SK-N-SH (cell line): ENCODE results near the gene MYL12A. TPM values are rescaled to one million over a fixed set of nuclear protein-coding genes. Genes with fewer than 3 reads are reported as not detected.

ENCODE experiments used
- CTCF ChIA-PET: fragments of 300-600, 350-600 bp; formaldehyde crosslinking; extraction: SDS; loops from one replicate; lab custom pipeline; 2021; lab: Yijun Ruan, JAX
- POLR2A ChIA-PET: fragments of 350-600 bp; sonication (Branson Sonifier 250); formaldehyde crosslinking; extraction: SDS; loops from one replicate; lab custom pipeline; 2020; ENCODE audit warnings: antibody characterized with exemption, inconsistent platforms; lab: Yijun Ruan, JAX
- DNase-seq: peaks from one replicate; pipeline ENCODE4 v3.0.0; 2012
- H2AFZ ChIP-seq: fragments of 200-600 bp; sonication (generic); 2 replicates; pipeline ENCODE4 v1.8.1; 2016; ENCODE audit warnings: antibody characterized with exemption, mild to moderate bottlenecking, low read depth
- H3F3A ChIP-seq: fragments of 200-600 bp; sonication (generic); replicated peaks from 2 replicates; pipeline ENCODE3; 2016; ENCODE audit warnings: antibody characterized with exemption, mild to moderate bottlenecking; ENCODE audit not compliant: insufficient read depth
- H3K27ac ChIP-seq, 2 experiments: fragments of 200-500 bp in 1 of 2; fragments of 200-600 bp in 1 of 2; sonication (Bioruptor generic) in 1 of 2; sonication (generic), shearing (Covaris generic) in 1 of 2; 2 replicates each; pipeline versions ENCODE4 v1.5.1 to v1.6.1; 2014 to 2016; ENCODE audit warnings: low read depth in 2 of 2, inconsistent platforms in 1 of 2, low read length in 1 of 2, mild to moderate bottlenecking in 1 of 2, mixed read lengths in 1 of 2
- H3K27me3 ChIP-seq: fragments of 200-600 bp; sonication (generic), shearing (Covaris generic); 2 replicates; pipeline ENCODE4 v1.6.1; 2016; ENCODE audit warnings: mixed run types; ENCODE audit not compliant: insufficient read depth
- H3K36me3 ChIP-seq, 2 experiments: fragments of 200-500 bp in 1 of 2; fragments of 200-600 bp in 1 of 2; sonication (Bioruptor generic) in 1 of 2; sonication (generic) in 1 of 2; replicated peaks in 1 of 2; 2 replicates each; pipeline versions ENCODE3 to v1.5.1; 2014 to 2016; ENCODE audit warnings: low read length in 1 of 2, mild to moderate bottlenecking in 1 of 2; ENCODE audit not compliant: insufficient read depth in 2 of 2, control insufficient read depth in 1 of 2
- H3K4me1 ChIP-seq, 2 experiments: fragments of 200-500 bp in 1 of 2; fragments of 200-600 bp in 1 of 2; sonication (Bioruptor generic) in 1 of 2; sonication (generic), shearing (Covaris generic) in 1 of 2; 2 replicates each; pipeline versions ENCODE4 v1.5.1 to v1.6.1; 2014 to 2016; ENCODE audit warnings: low read depth in 1 of 2, low read length in 1 of 2, mixed run types in 1 of 2; ENCODE audit not compliant: insufficient read depth in 2 of 2, control insufficient read depth in 1 of 2
- H3K4me2 ChIP-seq: fragments of 200-600 bp; sonication (generic), shearing (Covaris generic); 2 replicates; pipeline ENCODE4 v1.6.1; 2017; ENCODE audit warnings: mixed run types
- H3K4me3 ChIP-seq, 2 experiments: fragments of 200-500 bp in 1 of 2; fragments of 200-600 bp in 1 of 2; sonication (Bioruptor generic) in 1 of 2; sonication (generic), shearing (Covaris generic) in 1 of 2; 2 replicates each; pipeline versions ENCODE4 v1.5.1 to v1.8.1; 2014 to 2016; ENCODE audit warnings: low read depth in 2 of 2, inconsistent platforms in 1 of 2, low read length in 1 of 2, mild to moderate bottlenecking in 1 of 2, mixed read lengths in 1 of 2, moderate library complexity in 1 of 2
- H3K79me2 ChIP-seq: fragments of 200-600 bp; sonication (generic); 2 replicates; pipeline ENCODE4 v1.8.1; 2017; ENCODE audit warnings: mild to moderate bottlenecking; ENCODE audit not compliant: insufficient read depth
- H3K9ac ChIP-seq: fragments of 200-600 bp; sonication (generic); 2 replicates; pipeline ENCODE4 v1.6.1; 2017; ENCODE audit warnings: mixed run types
- H3K9me2 ChIP-seq: fragments of 200-600 bp; sonication (generic); 2 replicates; pipeline ENCODE4 v1.6.1; 2017; ENCODE audit warnings: mixed run types
- H3K9me3 ChIP-seq: fragments of 200-600 bp; sonication (generic); 2 replicates; pipeline ENCODE4 v1.6.1; 2017; ENCODE audit warnings: mixed run types, mild to moderate bottlenecking, moderate library complexity
- H4K20me1 ChIP-seq: fragments of 200-600 bp; sonication (generic); 2 replicates; pipeline ENCODE4 v1.6.1; 2017; ENCODE audit warnings: mild to moderate bottlenecking, mixed run types; ENCODE audit not compliant: insufficient read depth
- CHD2 ChIP-seq: fragments of 150-350 bp; IDR thresholded peaks from 2 replicates; pipeline ENCODE4 v1.6.1; 2018; ENCODE audit warnings: low read length; ENCODE audit not compliant: partially characterized antibody
- ELF1 ChIP-seq: IDR thresholded peaks from 2 replicates; pipeline ENCODE4 v1.4.0; 2012
- EP300 ChIP-seq, 2 experiments: IDR thresholded peaks; 2 replicates each; pipeline versions ENCODE4 v1.4.0 to v1.6.1; 2012; ENCODE audit warnings: borderline replicate concordance in 1 of 2, low read depth in 1 of 2, low read length in 1 of 2
- EZH2phosphoT487 ChIP-seq: fragments of 200-600 bp; sonication (generic); IDR thresholded peaks from 2 replicates; pipeline ENCODE4 v1.6.1; 2017; ENCODE audit warnings: low read depth, mixed run types, mild to moderate bottlenecking, antibody characterized with exemption, moderate library complexity, borderline replicate concordance
- FOSL2 ChIP-seq: IDR thresholded peaks from 2 replicates; pipeline ENCODE4 v1.4.0; 2012; ENCODE audit warnings: low read depth, mild to moderate bottlenecking, moderate library complexity, borderline replicate concordance
- GABPA ChIP-seq: IDR thresholded peaks from 2 replicates; pipeline ENCODE4 v1.4.0; 2012; ENCODE audit warnings: low read depth, mild to moderate bottlenecking
- MAX ChIP-seq: IDR thresholded peaks from 2 replicates; pipeline ENCODE4 v1.4.0; 2012; ENCODE audit warnings: low read depth
- MXI1 ChIP-seq: IDR thresholded peaks from 2 replicates; pipeline ENCODE4 v1.6.1; 2012; ENCODE audit warnings: mild to moderate bottlenecking, low read depth, low read length, improper control_type of control experiment
- NFIC ChIP-seq: IDR thresholded peaks from 2 replicates; pipeline ENCODE4 v1.4.0; 2012; ENCODE audit warnings: borderline replicate concordance
- PBX3 ChIP-seq: IDR thresholded peaks from 2 replicates; pipeline ENCODE4; 2012
- SIN3A ChIP-seq: IDR thresholded peaks from 2 replicates; pipeline ENCODE4 v1.6.1; 2012; ENCODE audit warnings: low read depth, mild to moderate bottlenecking, low read length, moderate library complexity, borderline replicate concordance
- SMC3 ChIP-seq: IDR thresholded peaks from 2 replicates; pipeline ENCODE4 v1.6.1; 2012; ENCODE audit warnings: low read depth, low read length, improper control_type of control experiment
- TEAD4 ChIP-seq: IDR thresholded peaks from 2 replicates; pipeline ENCODE4 v1.4.0; 2012; ENCODE audit warnings: mild to moderate bottlenecking, borderline replicate concordance; ENCODE audit not compliant: insufficient read depth
- YY1 ChIP-seq: IDR thresholded peaks from 2 replicates; pipeline ENCODE4 v1.4.0; 2012; ENCODE audit warnings: low read depth, mild to moderate bottlenecking
- WGBS: methylation state at CpG from one replicate; pipeline ENCODE4 v1.1.6; 2017; ENCODE audit warnings: low lambda C conversion rate; 5-methylcytosine and 5-hydroxymethylcytosine counted together
- polyA plus RNA-seq, 3 experiments: library from polyadenylated mRNA; depleted of rRNA; stranded (reverse); fragments of >200 nt; gene quantifications; 2 replicates each; pipeline ENCODE4 v1.2.3, GENCODE V29; 2012
- TF ChIP-seq, protein P1 (sequence below): fragments of 150-350 bp; IDR thresholded peaks from 2 replicates; pipeline ENCODE4 v1.6.1; 2016; ENCODE audit warnings: mild to moderate bottlenecking, low read depth, low read length

MYL12A gene
- polyA plus RNA-seq, 1 of the 3 experiments (the other 2 are of a cell fraction): 448 TPM

DNA sequence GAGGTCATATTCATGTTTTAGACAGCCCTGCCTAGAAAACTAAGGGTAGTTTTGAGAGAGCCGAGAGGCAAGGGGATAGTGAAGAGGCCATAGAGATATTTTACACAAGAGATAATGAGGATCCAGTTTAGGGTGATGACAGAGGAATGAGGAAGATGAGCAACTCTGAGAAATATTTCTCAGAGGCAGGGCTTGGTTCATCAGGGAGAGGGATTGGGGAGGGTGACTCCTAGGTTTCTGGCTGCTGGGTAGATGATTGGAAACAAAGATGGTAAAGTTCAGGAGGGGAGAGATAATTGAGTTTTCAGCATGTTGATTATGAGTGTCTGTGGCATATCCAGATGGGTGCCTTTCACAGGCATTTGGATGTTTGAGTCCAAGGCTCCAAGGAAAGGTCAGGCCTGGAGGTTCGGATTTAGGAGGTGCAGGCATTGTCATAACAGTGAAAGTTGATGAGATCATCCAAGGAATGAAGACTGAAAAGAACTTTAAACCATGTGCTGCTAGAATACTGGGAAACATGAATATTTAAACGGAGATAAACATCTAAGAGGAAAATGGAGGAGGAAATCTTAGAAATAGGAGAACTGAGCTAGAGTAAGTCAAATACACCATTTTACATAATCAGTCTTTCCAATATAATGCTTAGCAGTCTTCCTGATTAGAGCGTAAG, 21.8 kb downstream of the MYL12A start:
- CTCF ChIA-PET: interaction anchor here (3.2 kb wide), 1 partner anchor 396 kb away, joined by 9 read pairs; no protein-coding TSS in a partner anchor
- Histone ChIP-seq H2AFZ (no peak overlapping the region), H3K36me3 (peaks cover 16 to 23% of the 10 kb centered on the region in 2 experiments), H3K27me3 (no peaks in the 10 kb centered on the region), H3F3A (peaks cover 21% of the 10 kb centered on the region), H3K79me2 (peaks cover 100% of the 10 kb centered on the region), H3K9me3 (no peaks in the 10 kb centered on the region), H3K9me2 (no peaks in the 10 kb centered on the region; the same call in 1 of the 2 replicates), H3K4me2 (peak overlapping the region; percentile 47), H3K4me1 (peaks cover 5 to 23% of the 10 kb centered on the region in 2 experiments; a peak in 3 of 4 replicates), H3K4me3 (no peak overlapping the region; a peak in 1 of 4 replicates), H4K20me1 (peaks cover 99% of the 10 kb centered on the region), H3K9ac (no peak overlapping the region), H3K27ac (peak overlapping the region in 1 of 2 experiments; percentile 43; a peak in 2 of 4 replicates)
- 84% methylated on average over 4 of the region's 4 CpGs for WGBS
- no peak for DNase-seq
- POLR2A ChIA-PET: no interaction called here
- TF ChIP-seq, protein P1, sequence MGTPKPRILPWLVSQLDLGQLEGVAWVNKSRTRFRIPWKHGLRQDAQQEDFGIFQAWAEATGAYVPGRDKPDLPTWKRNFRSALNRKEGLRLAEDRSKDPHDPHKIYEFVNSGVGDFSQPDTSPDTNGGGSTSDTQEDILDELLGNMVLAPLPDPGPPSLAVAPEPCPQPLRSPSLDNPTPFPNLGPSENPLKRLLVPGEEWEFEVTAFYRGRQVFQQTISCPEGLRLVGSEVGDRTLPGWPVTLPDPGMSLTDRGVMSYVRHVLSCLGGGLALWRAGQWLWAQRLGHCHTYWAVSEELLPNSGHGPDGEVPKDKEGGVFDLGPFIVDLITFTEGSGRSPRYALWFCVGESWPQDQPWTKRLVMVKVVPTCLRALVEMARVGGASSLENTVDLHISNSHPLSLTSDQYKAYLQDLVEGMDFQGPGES: no peak
- peak; percentile 30; the same call in 1 of the 2 replicates for TF ChIP-seq ELF1
- no peak for TF ChIP-seq GABPA

DNA sequence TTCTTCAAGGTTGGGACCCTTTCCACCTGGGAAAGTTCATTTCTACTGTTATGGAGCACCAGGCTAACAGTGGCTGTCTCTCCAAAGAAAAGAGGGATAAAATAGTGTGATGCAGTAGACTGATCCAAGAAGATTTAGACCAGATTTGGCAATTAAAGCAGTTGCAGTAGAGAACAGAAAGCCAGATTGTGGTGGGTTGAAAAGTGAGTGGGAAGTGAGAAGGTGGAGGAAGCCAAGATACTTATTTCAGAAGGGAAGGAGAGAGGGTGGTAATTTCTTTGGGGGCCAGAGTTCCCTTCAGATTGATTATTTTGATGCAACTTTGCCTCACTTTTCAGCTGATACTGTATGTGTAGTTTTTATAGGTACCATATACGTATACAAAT, 22.3 kb downstream of the MYL12A start:
- H3K4me2 ChIP-seq: peak overlapping the region; percentile 47; the same call in 1 of the 2 replicates
- peaks cover 21 to 28% of the 10 kb centered on the region in 2 experiments for H3K36me3 ChIP-seq
- POLR2A ChIA-PET: no interaction called here
- no peaks in the 10 kb centered on the region for H3K9me2 ChIP-seq
- WGBS: 96% methylated on average over 1 of the region's 1 CpG
- DNase-seq: no peak
- no peak for TF ChIP-seq SIN3A
- TF ChIP-seq MXI1: no peak
- no peak for TF ChIP-seq EP300 (IDR thresholded peaks at IDR 0.05; ENCODE audit: borderline replicate concordance in 1 of 2, low read depth in 1 of 2, low read length in 1 of 2)
- no peak for TF ChIP-seq ELF1
- TF ChIP-seq YY1: no peak
- no peak for TF ChIP-seq FOSL2
- TF ChIP-seq SMC3: no peak
- TF ChIP-seq PBX3: no peak
- no peak for TF ChIP-seq MAX
- TF ChIP-seq, protein P1: no peak
- TF ChIP-seq TEAD4: no peak
- TF ChIP-seq EZH2phosphoT487: no peak
- TF ChIP-seq CHD2: no peak
- TF ChIP-seq NFIC: no peak
- TF ChIP-seq, all 33 proteins: peak for 0
- Histone ChIP-seq H3K4me1 (peaks cover 4 to 17% of the 10 kb centered on the region in 2 experiments; a peak in 3 of 4 replicates), H4K20me1 (peaks cover 94% of the 10 kb centered on the region), H3F3A (peaks cover 21% of the 10 kb centered on the region), H3K27me3 (no peaks in the 10 kb centered on the region), H3K9me3 (no peaks in the 10 kb centered on the region), H3K79me2 (peaks cover 100% of the 10 kb centered on the region), H3K9ac (no peak overlapping the region), H3K27ac (peak overlapping the region in 1 of 2 experiments; percentile 43; a peak in 2 of 4 replicates), H3K4me3 (no peak overlapping the region), H2AFZ (no peak overlapping the region)
- CTCF ChIA-PET: interaction anchor here (0.7 to 3.2 kb wide), 2 partner anchors 324 to 395 kb away, joined by 3 to 9 read pairs; no protein-coding TSS in a partner anchor
